Vagina (tissue), 2 donors: Measurements from ENCODE around the gene RHO. TPM values are rescaled to one million over a fixed set of nuclear protein-coding genes. Genes with fewer than 3 reads are reported as not detected.

Experiments
- DNase-seq, 2 donors: peaks; one replicate each; pipeline ENCODE4 v3.0.0-alpha.2; 2017; ENCODE audit errors: extremely low spot score in 2 of 2
- H3K27ac ChIP-seq: fragments of 200-600 bp; sonication (generic); one replicate; pipeline ENCODE4 v1.5.1; 2019
- H3K27me3 ChIP-seq: fragments of 200-600 bp; sonication (generic); one replicate; pipeline ENCODE4 v1.5.1; 2019
- H3K36me3 ChIP-seq, 2 donors: fragments of 200-600 bp; sonication (generic); one replicate each; pipeline ENCODE4 v1.5.1; 2017 to 2019
- H3K4me1 ChIP-seq: fragments of 200-600 bp; sonication (generic); one replicate; pipeline ENCODE4 v1.5.1; 2019
- H3K4me3 ChIP-seq, 2 donors: fragments of 200-600 bp; sonication (generic); 1 replicate in 1 of 2; 2 replicates in 1 of 2; pipeline ENCODE4 v1.5.1; 2016 to 2019
- H3K9me3 ChIP-seq: fragments of 200-600 bp; sonication (generic); one replicate; pipeline ENCODE4 v1.5.1; 2019
- POLR2A ChIP-seq, 2 donors: fragments of 450-650 bp; IDR thresholded peaks; one replicate each; pipeline ENCODE4 v1.6.1; 2017; ENCODE audit warnings: antibody characterized with exemption in 2 of 2, mild to moderate bottlenecking in 2 of 2, moderate library complexity in 2 of 2
- POLR2AphosphoS5 ChIP-seq, 2 donors: sonication (generic); formaldehyde crosslinking; IDR thresholded peaks; one replicate each; pipeline ENCODE4 v1.9.0; 2017; ENCODE audit warnings: antibody characterized with exemption in 2 of 2, mild to moderate bottlenecking in 2 of 2, low read depth in 1 of 2; ENCODE audit not compliant: insufficient read depth in 1 of 2
- intact Hi-C: fragments of 100-400 bp; cut with DNase I; formaldehyde crosslinking; loops from one replicate; pipeline ENCODE4 v1.15.1; 2023
- total RNA-seq: library from RNA; depleted of rRNA; stranded (reverse); fragments of >200 nt; gene quantifications from one replicate; pipeline ENCODE4 v1.2.3, GENCODE V29; 2016
- TF ChIP-seq, protein P1 (sequence below), 3 experiments: fragments of 450-650 bp in 2 of 3; fragments of 200-600 bp in 1 of 3; sonication (generic) in 1 of 3; IDR thresholded peaks; one replicate each; pipeline ENCODE4 v1.5.1; 2017 to 2019; ENCODE audit warnings: antibody characterized with exemption in 3 of 3, mild to moderate bottlenecking in 2 of 3, moderate library complexity in 2 of 3

RHO gene
- total RNA-seq, 1 donor from 2014 or later = not detected

DNA sequence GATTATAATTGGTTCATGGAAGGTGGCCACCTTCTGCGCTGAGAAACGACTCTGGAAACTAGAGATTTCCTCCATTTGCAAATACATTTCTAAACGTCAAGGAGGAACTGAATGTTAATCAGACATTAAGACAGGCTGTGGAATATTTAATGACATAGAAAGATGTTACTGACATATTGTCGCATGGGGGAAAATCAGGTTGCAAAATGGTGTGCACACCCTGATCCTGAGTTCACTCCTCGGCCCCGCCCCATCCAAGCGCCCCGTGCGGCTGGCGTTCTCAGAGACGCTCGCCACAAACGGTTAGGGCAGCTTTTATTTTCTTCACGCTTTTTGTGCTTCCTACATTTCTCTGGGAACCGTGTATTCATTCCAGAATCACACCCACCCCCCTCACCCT, 25.3 kb downstream of the RHO start:
- no peak overlapping the region for H3K4me3 ChIP-seq
- intact Hi-C loops = no loop called here
- peaks cover 64% of the 10 kb centered on the region for H3K4me1 ChIP-seq
- H3K36me3 ChIP-seq = peaks cover 0 to 15% of the 10 kb centered on the region in 2 donors
- no peak overlapping the region for H3K27ac ChIP-seq
- no peak for TF ChIP-seq POLR2AphosphoS5 (IDR thresholded peaks at IDR 0.05; ENCODE audit: insufficient read depth in 1 of 2, low read depth in 1 of 2)
- TF ChIP-seq POLR2A (IDR thresholded peaks at IDR 0.05) = no peak
- TF ChIP-seq, protein P1, sequence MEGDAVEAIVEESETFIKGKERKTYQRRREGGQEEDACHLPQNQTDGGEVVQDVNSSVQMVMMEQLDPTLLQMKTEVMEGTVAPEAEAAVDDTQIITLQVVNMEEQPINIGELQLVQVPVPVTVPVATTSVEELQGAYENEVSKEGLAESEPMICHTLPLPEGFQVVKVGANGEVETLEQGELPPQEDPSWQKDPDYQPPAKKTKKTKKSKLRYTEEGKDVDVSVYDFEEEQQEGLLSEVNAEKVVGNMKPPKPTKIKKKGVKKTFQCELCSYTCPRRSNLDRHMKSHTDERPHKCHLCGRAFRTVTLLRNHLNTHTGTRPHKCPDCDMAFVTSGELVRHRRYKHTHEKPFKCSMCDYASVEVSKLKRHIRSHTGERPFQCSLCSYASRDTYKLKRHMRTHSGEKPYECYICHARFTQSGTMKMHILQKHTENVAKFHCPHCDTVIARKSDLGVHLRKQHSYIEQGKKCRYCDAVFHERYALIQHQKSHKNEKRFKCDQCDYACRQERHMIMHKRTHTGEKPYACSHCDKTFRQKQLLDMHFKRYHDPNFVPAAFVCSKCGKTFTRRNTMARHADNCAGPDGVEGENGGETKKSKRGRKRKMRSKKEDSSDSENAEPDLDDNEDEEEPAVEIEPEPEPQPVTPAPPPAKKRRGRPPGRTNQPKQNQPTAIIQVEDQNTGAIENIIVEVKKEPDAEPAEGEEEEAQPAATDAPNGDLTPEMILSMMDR (IDR thresholded peaks at IDR 0.05) = no peak
- DNase-seq = no peak
- no peaks in the 10 kb centered on the region for H3K27me3 ChIP-seq
- H3K9me3 ChIP-seq = no peaks in the 10 kb centered on the region

DNA sequence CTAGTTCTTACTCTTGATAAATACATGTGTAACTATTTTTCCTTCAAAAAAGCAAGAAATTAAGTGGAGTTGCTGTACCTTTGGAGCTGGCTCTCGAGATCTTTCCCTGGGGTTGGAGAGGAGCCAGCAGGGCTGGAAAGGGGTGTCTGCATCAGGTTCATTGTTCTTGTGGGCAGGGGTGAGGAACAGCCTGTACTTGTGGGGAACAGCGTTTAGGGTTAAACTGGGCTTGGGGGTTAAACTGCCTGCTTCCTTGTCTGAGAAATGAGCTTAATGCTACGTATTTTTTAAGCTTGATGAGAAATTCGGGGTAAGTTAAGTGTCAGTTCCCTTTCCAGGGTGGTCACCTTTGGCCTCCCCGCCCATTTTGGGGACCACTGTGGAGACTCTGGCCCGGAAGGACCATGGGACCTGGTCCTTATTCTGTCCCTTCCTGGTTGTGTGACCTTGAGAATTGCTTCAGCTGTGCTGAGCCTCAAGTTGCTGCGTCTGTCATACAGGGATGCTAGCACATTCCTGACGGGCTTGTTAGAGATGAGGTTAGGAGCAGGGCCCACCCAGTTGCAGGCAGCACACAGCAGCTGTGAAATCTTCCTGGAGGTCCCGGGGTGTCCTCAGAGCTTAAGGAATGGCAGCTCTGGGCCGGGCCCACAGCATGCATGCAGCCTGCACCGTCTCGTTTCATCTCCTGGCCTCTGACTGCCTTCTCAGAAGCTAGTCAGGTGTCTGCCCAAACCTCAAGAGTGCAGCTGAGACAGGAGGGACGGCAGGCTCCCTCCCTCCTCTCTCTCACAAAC, 26.1 kb downstream of the RHO start:
- no peak overlapping the region for H3K4me3 ChIP-seq
- TF ChIP-seq, protein P1 (IDR thresholded peaks at IDR 0.05) = no peak
- TF ChIP-seq POLR2AphosphoS5 (IDR thresholded peaks at IDR 0.05; ENCODE audit: insufficient read depth in 1 of 2, low read depth in 1 of 2) = no peak
- TF ChIP-seq POLR2A (IDR thresholded peaks at IDR 0.05) = no peak
- H3K36me3 ChIP-seq = peaks cover 0 to 17% of the 10 kb centered on the region in 2 donors
- peaks cover 73% of the 10 kb centered on the region for H3K4me1 ChIP-seq
- intact Hi-C loops = no loop called here
- no peaks in the 10 kb centered on the region for H3K9me3 ChIP-seq
- peak overlapping the region; percentile 85 for H3K27ac ChIP-seq
- DNase-seq = no peak
- H3K27me3 ChIP-seq = no peaks in the 10 kb centered on the region

DNA sequence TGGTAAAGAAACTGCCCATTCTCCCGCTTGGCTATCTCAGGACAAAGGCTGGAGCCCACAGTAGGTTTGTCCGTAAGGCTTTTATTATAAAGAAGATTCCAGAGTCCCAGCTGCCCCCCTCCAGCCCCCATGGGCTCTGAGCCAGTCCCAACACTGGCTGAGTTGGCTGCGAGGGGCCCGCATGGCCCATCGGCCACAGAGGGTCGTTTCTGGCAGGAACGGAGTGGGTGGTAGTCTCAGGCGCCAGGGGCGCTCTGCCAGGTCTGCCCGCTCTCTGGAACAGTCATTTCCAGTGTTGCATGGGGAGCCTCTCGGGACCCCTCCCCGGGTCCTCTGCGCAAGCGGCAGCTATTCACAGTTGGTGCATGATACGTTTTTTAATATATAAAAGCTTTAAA, 26.7 kb downstream of the RHO start:
- peaks cover 78% of the 10 kb centered on the region for H3K4me1 ChIP-seq
- peaks cover 0 to 17% of the 10 kb centered on the region in 2 donors for H3K36me3 ChIP-seq

DNA sequence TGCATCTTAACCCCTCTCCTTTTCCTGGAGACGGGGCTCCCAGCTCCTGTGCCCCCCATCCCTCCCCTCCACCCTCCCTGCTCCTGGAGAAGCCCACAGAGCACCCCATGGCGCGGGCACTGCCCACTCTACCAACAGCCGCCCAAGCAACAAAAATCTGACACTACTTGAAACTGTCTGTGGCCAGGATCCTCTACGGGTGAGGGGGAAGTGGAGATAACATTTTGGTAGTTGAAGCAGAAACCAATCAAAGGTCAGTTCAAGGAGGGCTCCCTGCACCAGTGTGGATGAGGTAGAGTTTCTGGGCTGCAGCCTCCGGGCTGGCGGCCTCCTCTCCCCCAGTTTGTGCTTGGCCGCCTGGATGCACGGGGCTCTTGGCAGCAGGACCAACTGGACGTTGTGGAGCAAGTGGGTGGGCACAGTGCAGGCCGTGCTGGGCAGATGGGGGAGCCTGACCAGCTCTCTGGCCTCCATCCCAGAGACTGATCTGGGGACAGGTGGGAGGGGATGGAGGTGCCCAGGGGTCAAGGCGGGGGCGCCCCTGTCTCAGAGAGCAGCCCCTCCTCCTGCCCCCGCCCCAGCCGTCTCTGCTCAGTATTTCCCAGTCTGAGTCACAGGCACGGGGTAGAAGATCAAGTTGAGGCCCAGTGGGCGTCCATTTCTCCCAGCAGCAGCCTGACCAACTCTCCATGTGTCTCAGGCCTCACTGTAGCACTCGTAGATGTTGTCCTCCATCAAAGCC, 27.3 kb downstream of the RHO start:
- H3K27me3 ChIP-seq = no peaks in the 10 kb centered on the region
- peak overlapping the region; percentile 85 for H3K27ac ChIP-seq
- H3K36me3 ChIP-seq = peaks cover 0 to 17% of the 10 kb centered on the region in 2 donors
- intact Hi-C loops = no loop called here
- TF ChIP-seq, protein P1 (IDR thresholded peaks at IDR 0.05) = no peak
- peak in 1 of 2 donors; percentile 32 for TF ChIP-seq POLR2AphosphoS5 (IDR thresholded peaks at IDR 0.05; ENCODE audit: insufficient read depth in 1 of 2, low read depth in 1 of 2)
- DNase-seq = no peak
- H3K4me3 ChIP-seq = no peak overlapping the region
- peaks cover 85% of the 10 kb centered on the region for H3K4me1 ChIP-seq
- no peaks in the 10 kb centered on the region for H3K9me3 ChIP-seq

More for the DNA sequence above, 26.7 kb downstream of the RHO start:
- H3K4me3 ChIP-seq = no peak overlapping the region
- H3K27ac ChIP-seq = peak overlapping the region; percentile 85
- no peaks in the 10 kb centered on the region for H3K27me3 ChIP-seq
- no peaks in the 10 kb centered on the region for H3K9me3 ChIP-seq
- no peak for TF ChIP-seq POLR2AphosphoS5 (IDR thresholded peaks at IDR 0.05; ENCODE audit: insufficient read depth in 1 of 2, low read depth in 1 of 2)
- TF ChIP-seq POLR2A (IDR thresholded peaks at IDR 0.05) = no peak
- TF ChIP-seq, protein P1 (IDR thresholded peaks at IDR 0.05) = no peak
- DNase-seq = no peak
- intact Hi-C loops = no loop called here

DNA sequence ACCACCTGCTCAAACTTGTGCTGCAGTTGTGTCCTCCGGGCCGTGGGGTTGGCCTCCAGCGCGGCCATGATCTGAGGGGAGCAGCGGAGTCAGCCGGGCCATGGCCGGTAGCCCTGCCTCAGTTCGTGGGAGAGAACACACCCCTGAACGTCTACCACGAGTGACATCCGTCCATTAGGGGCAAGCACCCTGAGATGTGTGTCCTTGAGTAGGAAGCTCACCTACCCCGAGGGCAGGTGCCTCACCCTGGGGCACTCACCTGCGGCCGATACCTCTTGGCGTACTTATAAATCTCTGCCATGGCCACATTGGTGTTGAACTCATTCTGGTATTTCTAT, 27.9 kb downstream of the RHO start:
- H3K27me3 ChIP-seq = no peaks in the 10 kb centered on the region
- H3K4me1 ChIP-seq = peaks cover 90% of the 10 kb centered on the region
- peaks cover 0 to 17% of the 10 kb centered on the region in 2 donors for H3K36me3 ChIP-seq
- intact Hi-C loops = no loop called here
- H3K9me3 ChIP-seq = no peaks in the 10 kb centered on the region
- H3K4me3 ChIP-seq = no peak overlapping the region
- no peak for DNase-seq
- H3K27ac ChIP-seq = peak overlapping the region; percentile 85
- TF ChIP-seq POLR2AphosphoS5 (IDR thresholded peaks at IDR 0.05; ENCODE audit: insufficient read depth in 1 of 2, low read depth in 1 of 2) (no peak), POLR2A (IDR thresholded peaks at IDR 0.05) (no peak)
- TF ChIP-seq, protein P1 (IDR thresholded peaks at IDR 0.05) = no peak
